Stimulated activated CD8-positive, alpha-beta memory T cell treated with anti-CD3 and anti-CD28 coated beads, Interleukin-15, amount 100 ng/mL, for 48 hours (primary cell): ENCODE data around the gene PLEKHA6.

Experiments
- DNase-seq, 2 donors: peaks; one replicate each; pipeline ENCODE4 v3.0.0-alpha.2; 2020; ENCODE audit warnings: low read depth in 2 of 2

PLEKHA6 gene

GRCh38 chr1:204383163-204383904, 23.6 kb upstream of the PLEKHA6 start:
- no peak for DNase-seq

- DNase-seq = no peak
Observed at GRCh38 chr1:204382714-204383083, 23.0 kb upstream of the PLEKHA6 start.

GRCh38 chr1:204380293-204380831, 20.6 kb upstream of the PLEKHA6 start:
- DNase-seq = no peak

GRCh38 chr1:204377800-204378668, 18.3 kb upstream of the PLEKHA6 start:
- DNase-seq = no peak

GRCh38 chr1:204376919-204377799, 17.4 kb upstream of the PLEKHA6 start:
- DNase-seq = no peak

- no peak for DNase-seq
Observed at GRCh38 chr1:204376465-204376864, 16.7 kb upstream of the PLEKHA6 start.

- no peak for DNase-seq
Observed at GRCh38 chr1:204373911-204374310, 14.2 kb upstream of the PLEKHA6 start.

GRCh38 chr1:204370176-204370575, 10.4 kb upstream of the PLEKHA6 start:
- no peak for DNase-seq

- no peak for DNase-seq
Observed at GRCh38 chr1:204368996-204369726, 9.4 kb upstream of the PLEKHA6 start.

GRCh38 chr1:204367956-204368355, 8.2 kb upstream of the PLEKHA6 start:
- DNase-seq = no peak

GRCh38 chr1:204367193-204367858, 7.6 kb upstream of the PLEKHA6 start:
- DNase-seq = no peak

- DNase-seq = no peak
Observed at GRCh38 chr1:204366759-204367158, 7.0 kb upstream of the PLEKHA6 start.

GRCh38 chr1:204363335-204364114, 3.8 kb upstream of the PLEKHA6 start:
- peak; percentile 63 to 65 for DNase-seq

GRCh38 chr1:204362984-204363334, 3.2 kb upstream of the PLEKHA6 start:
- no peak for DNase-seq

- DNase-seq = no peak
Observed at GRCh38 chr1:204361781-204362180, 2.1 kb upstream of the PLEKHA6 start.

GRCh38 chr1:204361341-204361771, 1.6 kb upstream of the PLEKHA6 start:
- no peak for DNase-seq

- DNase-seq = no peak
Observed at GRCh38 chr1:204360314-204360713, 585 bp upstream of the PLEKHA6 start.

- no peak for DNase-seq
Observed at GRCh38 chr1:204359131-204359473, 627 bp downstream of the PLEKHA6 start.

GRCh38 chr1:204358605-204359004, 1.1 kb downstream of the PLEKHA6 start:
- DNase-seq = no peak
